K562 (cell line): ENCODE data around the gene FBXW2. TPM values are rescaled to one million over a fixed set of nuclear protein-coding genes. Genes with fewer than 3 reads are reported as not detected.

ENCODE experiments used
- CC2D1A ChIP-seq: fragments of 450-650 bp; IDR thresholded peaks from 2 replicates; pipeline ENCODE4 v1.6.1; 2017; ENCODE audit warnings: mild to moderate bottlenecking
- CCNT2 ChIP-seq: IDR thresholded peaks from 2 replicates; pipeline ENCODE4 v1.6.1; 2011; ENCODE audit warnings: borderline replicate concordance, low read depth, mild to moderate bottlenecking, moderate library complexity, mixed read lengths, low read length; ENCODE audit not compliant: insufficient read length; ENCODE audit errors: extremely low read depth
- CLOCK ChIP-seq: fragments of 250-450 bp; sonication (Bioruptor Pico); IDR thresholded peaks from 2 replicates; pipeline ENCODE4 v1.4.0; 2020; ENCODE audit warnings: mild to moderate bottlenecking, moderate library complexity, borderline replicate concordance
- KLF1 ChIP-seq: fragments of 450-650 bp; IDR thresholded peaks from 2 replicates; pipeline ENCODE4 v1.6.1; 2016; ENCODE audit warnings: missing genetic modification characterization, missing compliant biosample characterization
- NR2F6 ChIP-seq: fragments of 450-650 bp; formaldehyde crosslinking; IDR thresholded peaks from 2 replicates; pipeline ENCODE4 v1.4.0; 2020; ENCODE audit warnings: mild to moderate bottlenecking
- PHTF2 ChIP-seq: fragments of 250-450 bp; sonication (Bioruptor Pico); IDR thresholded peaks from 2 replicates; pipeline ENCODE4 v1.5.0; 2021; ENCODE audit warnings: mild to moderate bottlenecking
- RBM17 ChIP-seq: fragments of 200-400 bp; formaldehyde crosslinking; IDR thresholded peaks from 2 replicates; pipeline ENCODE4 v1.6.1; 2017; ENCODE audit warnings: low read depth, mild to moderate bottlenecking, low read length, borderline replicate concordance
- RREB1 ChIP-seq: fragments of 250-450 bp; sonication (Bioruptor Pico); IDR thresholded peaks from 2 replicates; pipeline ENCODE4 v1.4.0; 2020
- SETDB1 ChIP-seq: IDR thresholded peaks from one replicate; pipeline ENCODE4 v1.6.1; 2012; ENCODE audit warnings: low read length, control low read depth, inconsistent platforms
- TSHZ1 ChIP-seq: fragments of 250-450 bp; sonication (Bioruptor Pico); IDR thresholded peaks from 2 replicates; pipeline ENCODE4 v1.4.0; 2020; ENCODE audit warnings: mild to moderate bottlenecking, moderate library complexity
- USF1 ChIP-seq: sonication (generic); formaldehyde crosslinking; IDR thresholded peaks from 2 replicates; pipeline ENCODE4 v1.9.0; 2022; ENCODE audit warnings: mild to moderate bottlenecking, missing genetic modification reagents
- XRCC4 ChIP-seq: IDR thresholded peaks from one replicate; pipeline ENCODE4 v1.6.1; 2011; ENCODE audit not compliant: insufficient read depth, insufficient read length; ENCODE audit errors: extremely low read depth
- ZNF655 ChIP-seq: fragments of 250-450 bp; sonication (Bioruptor Pico); IDR thresholded peaks from 2 replicates; pipeline ENCODE4 v1.5.0; 2021
- polyA plus RNA-seq, 8 experiments: library from polyadenylated mRNA; depleted of rRNA in 4 of 8; stranded (reverse) in 5 of 8; unstranded in 3 of 8; fragments of >200 nt; fragmentation: Nextera tagmentation in 2 of 8; fragmentation: Illumina TruSeq in 1 of 8; extraction: Ambion mirVana in 2 of 8; extraction: Trizol in 1 of 8; gene quantifications; 2 replicates each; pipeline versions ENCODE4 v1.2.1 to v1.2.3, GENCODE V29; 2011 to 2014; ENCODE audit warnings: inconsistent platforms in 1 of 8, missing spikeins in 1 of 8
- total RNA-seq, 7 experiments: library from RNA; depleted of rRNA in 6 of 7; stranded (reverse); fragments of >200 nt in 6 of 7; fragmentation: Illumina TruSeq in 2 of 7; extraction: Trizol in 2 of 7; gene quantifications; 2 replicates each; pipeline versions ENCODE4 v1.2.1 to v1.2.3, GENCODE V29; 2011 to 2021; ENCODE audit warnings: low replicate concordance in 1 of 7

FBXW2 gene
- total and polyA plus RNA-seq, 9 of the 15 experiments (the other 6 are each of a cell fraction or from before 2014, with no cell fraction given) = 2.5 to 57.8 (median 28.1) TPM

DNA sequence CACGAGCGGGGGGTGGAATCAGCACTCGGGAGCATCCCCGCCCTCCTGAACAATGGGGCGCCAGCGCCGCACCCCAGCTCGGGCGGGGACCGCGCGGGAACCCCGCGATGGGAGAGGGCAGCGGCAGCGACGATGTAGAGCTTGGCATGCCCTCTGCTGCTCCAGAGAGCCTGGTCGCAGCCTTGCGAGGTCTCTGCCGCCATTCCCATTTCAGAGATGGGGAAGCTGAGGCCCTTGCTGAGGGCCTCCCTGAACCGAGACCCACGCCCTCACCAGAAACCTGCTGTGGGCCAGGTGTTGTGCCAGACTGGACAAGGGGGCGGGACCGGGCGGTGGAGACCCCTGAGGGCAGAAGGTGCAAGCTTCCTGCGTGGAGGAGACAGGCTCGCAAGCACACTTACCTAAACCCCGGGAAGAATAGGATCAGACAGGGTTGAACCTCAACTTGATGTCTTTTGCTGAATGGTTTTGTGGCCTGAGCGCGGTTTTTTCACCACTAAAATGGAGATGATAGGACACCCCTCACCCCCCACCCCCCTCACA is 78.3 kb downstream of the FBXW2 start (continued):
- TF ChIP-seq KLF1 (tag) (0 out of 2 replicates have a peak, but pooled peaks have one; percentile 39), ZNF655 (CRISPR knock-in tag) (no peak), NR2F6 (CRISPR knock-in tag) (no peak), RBM17 (no peak), SETDB1 (no peak), CLOCK (CRISPR knock-in tag) (no peak), USF1 (CRISPR knock-in tag) (no peak), CC2D1A (peak; percentile 36; the same call in 1 of the 2 replicates), RREB1 (CRISPR knock-in tag) (peak; percentile 25; the same call in 1 of the 2 replicates), XRCC4 (no peak), TSHZ1 (CRISPR knock-in tag) (no peak), PHTF2 (CRISPR knock-in tag) (no peak), CCNT2 (no peak)
